Loucy (cell line): ENCODE results near the gene RIT2.

Source experiments
- H2AFZ ChIP-seq: fragments of 200-600 bp; sonication (generic); 2 replicates; pipeline ENCODE4 v1.6.0; 2016; ENCODE audit warnings: antibody characterized with exemption, mild to moderate bottlenecking, low read length, moderate library complexity
- H3F3A ChIP-seq: fragments of 200-600 bp; 2 replicates; pipeline ENCODE4 v1.6.0; 2016; ENCODE audit warnings: antibody characterized with exemption, low read depth, mild to moderate bottlenecking
- H3K27me3 ChIP-seq: fragments of 200-600 bp; sonication (generic); 2 replicates; pipeline ENCODE4 v1.6.1; 2014; ENCODE audit warnings: low read length, mild to moderate bottlenecking; ENCODE audit not compliant: insufficient read depth, poor library complexity, severe bottlenecking
- H3K36me3 ChIP-seq: fragments of 200-600 bp; sonication (generic); 2 replicates; pipeline ENCODE4 v1.6.1; 2016; ENCODE audit warnings: low read length; ENCODE audit not compliant: insufficient read depth
- H3K4me1 ChIP-seq: fragments of 200-600 bp; sonication (generic); 2 replicates; pipeline ENCODE4 v1.5.1; 2014; ENCODE audit warnings: low read length, mild to moderate bottlenecking; ENCODE audit not compliant: insufficient read depth, poor library complexity, severe bottlenecking
- H3K4me2 ChIP-seq: fragments of 200-600 bp; sonication (generic); 2 replicates; pipeline ENCODE4 v1.6.0; 2014; ENCODE audit warnings: antibody characterized with exemption, low read length, low read depth, mild to moderate bottlenecking; ENCODE audit not compliant: poor library complexity, severe bottlenecking
- H3K4me3 ChIP-seq: fragments of 200-600 bp; sonication (generic); 2 replicates; pipeline ENCODE4 v1.5.1; 2014; ENCODE audit warnings: low read length, mild to moderate bottlenecking, mixed read lengths; ENCODE audit not compliant: poor library complexity, severe bottlenecking
- H3K79me2 ChIP-seq: fragments of 200-600 bp; sonication (generic); 2 replicates; pipeline ENCODE4 v1.6.1; 2014; ENCODE audit warnings: low read length; ENCODE audit not compliant: insufficient read depth
- H3K9ac ChIP-seq: fragments of 200-600 bp; sonication (generic); 2 replicates; pipeline ENCODE4 v1.6.0; 2014; ENCODE audit warnings: mild to moderate bottlenecking, low read depth, low read length, moderate library complexity; ENCODE audit not compliant: poor library complexity, severe bottlenecking
- H3K9me2 ChIP-seq: fragments of 200-600 bp; sonication (generic); replicated peaks from 2 replicates; pipeline ENCODE4 v1.6.1; 2016; ENCODE audit warnings: low read depth, low read length, mixed read lengths
- H3K9me3 ChIP-seq: fragments of 200-600 bp; sonication (generic); 2 replicates; pipeline ENCODE4 v1.6.1; 2014; ENCODE audit warnings: mild to moderate bottlenecking, antibody characterized with exemption, low read length, low read depth; ENCODE audit not compliant: insufficient read depth
- H4K20me1 ChIP-seq: fragments of 200-600 bp; sonication (generic); 2 replicates; pipeline ENCODE4 v1.6.0; 2014; ENCODE audit warnings: antibody characterized with exemption, low read length, mild to moderate bottlenecking; ENCODE audit not compliant: insufficient read depth, poor library complexity, severe bottlenecking
- EZH2phosphoT487 ChIP-seq: fragments of 200-600 bp; IDR thresholded peaks from 2 replicates; pipeline ENCODE4 v1.6.1; 2018; ENCODE audit warnings: antibody characterized with exemption, mild to moderate bottlenecking, moderate library complexity, borderline replicate concordance
- TF ChIP-seq, protein P1 (sequence below): fragments of 200-600 bp; sonication (generic); conservative IDR thresholded peaks from 2 replicates; pipeline ENCODE4 v1.5.1; 2014; ENCODE audit warnings: mild to moderate bottlenecking, antibody characterized with exemption, low read length

The RIT2 gene

DNA sequence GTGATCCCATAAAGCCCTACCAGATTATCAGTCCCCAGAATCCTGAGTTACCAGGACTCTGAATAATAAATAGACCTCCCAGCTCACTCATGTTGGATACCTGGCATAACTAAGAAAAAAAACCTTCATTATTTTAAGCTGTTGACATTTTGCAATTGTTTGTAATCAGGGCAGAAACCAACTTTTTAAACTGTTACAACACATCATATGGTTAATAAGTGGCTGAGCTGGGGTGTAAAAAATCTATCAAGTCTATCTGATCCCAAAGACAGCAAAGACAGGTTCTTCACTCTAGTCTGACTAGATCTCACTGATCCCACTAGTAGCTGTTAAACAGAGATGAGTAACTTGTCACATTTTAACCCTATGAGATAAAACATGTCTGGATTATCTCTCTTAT is 370.3 kb downstream of the RIT2 start:
- no peaks in the 10 kb centered on the region for H3K4me1 ChIP-seq
- no peaks in the 10 kb centered on the region for H3K27me3 ChIP-seq
- H3K9me2 ChIP-seq: no peaks in the 10 kb centered on the region
- H3K4me2 ChIP-seq: no peak overlapping the region
- no peaks in the 10 kb centered on the region for H3F3A ChIP-seq
- no peak overlapping the region for H3K9ac ChIP-seq
- no peak overlapping the region for H3K4me3 ChIP-seq
- no peaks in the 10 kb centered on the region for H3K79me2 ChIP-seq
- no peaks in the 10 kb centered on the region for H4K20me1 ChIP-seq
- H2AFZ ChIP-seq: no peak overlapping the region
- no peak for TF ChIP-seq EZH2phosphoT487
- TF ChIP-seq, protein P1, sequence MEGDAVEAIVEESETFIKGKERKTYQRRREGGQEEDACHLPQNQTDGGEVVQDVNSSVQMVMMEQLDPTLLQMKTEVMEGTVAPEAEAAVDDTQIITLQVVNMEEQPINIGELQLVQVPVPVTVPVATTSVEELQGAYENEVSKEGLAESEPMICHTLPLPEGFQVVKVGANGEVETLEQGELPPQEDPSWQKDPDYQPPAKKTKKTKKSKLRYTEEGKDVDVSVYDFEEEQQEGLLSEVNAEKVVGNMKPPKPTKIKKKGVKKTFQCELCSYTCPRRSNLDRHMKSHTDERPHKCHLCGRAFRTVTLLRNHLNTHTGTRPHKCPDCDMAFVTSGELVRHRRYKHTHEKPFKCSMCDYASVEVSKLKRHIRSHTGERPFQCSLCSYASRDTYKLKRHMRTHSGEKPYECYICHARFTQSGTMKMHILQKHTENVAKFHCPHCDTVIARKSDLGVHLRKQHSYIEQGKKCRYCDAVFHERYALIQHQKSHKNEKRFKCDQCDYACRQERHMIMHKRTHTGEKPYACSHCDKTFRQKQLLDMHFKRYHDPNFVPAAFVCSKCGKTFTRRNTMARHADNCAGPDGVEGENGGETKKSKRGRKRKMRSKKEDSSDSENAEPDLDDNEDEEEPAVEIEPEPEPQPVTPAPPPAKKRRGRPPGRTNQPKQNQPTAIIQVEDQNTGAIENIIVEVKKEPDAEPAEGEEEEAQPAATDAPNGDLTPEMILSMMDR: no peak
- no peaks in the 10 kb centered on the region for H3K36me3 ChIP-seq
- no peaks in the 10 kb centered on the region for H3K9me3 ChIP-seq

- Histone ChIP-seq H3K9me3 (no peaks in the 10 kb centered on the region), H3K9ac (no peak overlapping the region), H3K36me3 (no peaks in the 10 kb centered on the region), H4K20me1 (no peaks in the 10 kb centered on the region), H2AFZ (no peak overlapping the region), H3F3A (no peaks in the 10 kb centered on the region), H3K4me3 (no peak overlapping the region), H3K27me3 (no peaks in the 10 kb centered on the region), H3K4me2 (no peak overlapping the region), H3K79me2 (no peaks in the 10 kb centered on the region), H3K4me1 (no peaks in the 10 kb centered on the region), H3K9me2 (no peaks in the 10 kb centered on the region)
- TF ChIP-seq, protein P1: no peak
- no peak for TF ChIP-seq EZH2phosphoT487
Observed at GRCh38 chr18:42743373-42744138, 371.9 kb downstream of the RIT2 start.

DNA sequence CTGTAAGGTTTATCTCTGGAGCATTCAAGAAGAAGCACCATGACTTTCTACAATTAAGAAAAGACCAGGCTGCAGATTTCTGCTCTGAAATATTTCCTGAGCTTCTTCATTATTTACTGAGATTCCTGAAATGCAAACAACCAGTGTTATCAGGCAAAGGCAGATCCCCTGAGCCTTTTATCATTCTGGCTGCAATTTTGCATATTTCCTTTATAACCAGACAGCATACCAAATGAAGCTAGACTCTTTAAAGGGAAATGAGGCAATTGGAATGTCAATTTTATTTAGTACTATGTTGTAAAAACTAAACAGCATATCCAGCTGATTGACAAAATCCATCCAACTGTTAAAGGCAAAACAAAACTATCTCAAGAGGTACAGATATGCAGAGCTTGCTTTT is 372.5 kb downstream of the RIT2 start:
- Histone ChIP-seq H4K20me1 (no peaks in the 10 kb centered on the region), H3K4me2 (no peak overlapping the region), H2AFZ (no peak overlapping the region), H3K27me3 (no peaks in the 10 kb centered on the region), H3K9me3 (no peaks in the 10 kb centered on the region), H3K9ac (no peak overlapping the region), H3K9me2 (no peaks in the 10 kb centered on the region), H3F3A (no peaks in the 10 kb centered on the region), H3K4me3 (no peak overlapping the region), H3K79me2 (no peaks in the 10 kb centered on the region), H3K4me1 (no peaks in the 10 kb centered on the region), H3K36me3 (no peaks in the 10 kb centered on the region)
- TF ChIP-seq EZH2phosphoT487: no peak
- TF ChIP-seq, protein P1: no peak
